ENCODE measurements around the gene MST1R.

DNA sequence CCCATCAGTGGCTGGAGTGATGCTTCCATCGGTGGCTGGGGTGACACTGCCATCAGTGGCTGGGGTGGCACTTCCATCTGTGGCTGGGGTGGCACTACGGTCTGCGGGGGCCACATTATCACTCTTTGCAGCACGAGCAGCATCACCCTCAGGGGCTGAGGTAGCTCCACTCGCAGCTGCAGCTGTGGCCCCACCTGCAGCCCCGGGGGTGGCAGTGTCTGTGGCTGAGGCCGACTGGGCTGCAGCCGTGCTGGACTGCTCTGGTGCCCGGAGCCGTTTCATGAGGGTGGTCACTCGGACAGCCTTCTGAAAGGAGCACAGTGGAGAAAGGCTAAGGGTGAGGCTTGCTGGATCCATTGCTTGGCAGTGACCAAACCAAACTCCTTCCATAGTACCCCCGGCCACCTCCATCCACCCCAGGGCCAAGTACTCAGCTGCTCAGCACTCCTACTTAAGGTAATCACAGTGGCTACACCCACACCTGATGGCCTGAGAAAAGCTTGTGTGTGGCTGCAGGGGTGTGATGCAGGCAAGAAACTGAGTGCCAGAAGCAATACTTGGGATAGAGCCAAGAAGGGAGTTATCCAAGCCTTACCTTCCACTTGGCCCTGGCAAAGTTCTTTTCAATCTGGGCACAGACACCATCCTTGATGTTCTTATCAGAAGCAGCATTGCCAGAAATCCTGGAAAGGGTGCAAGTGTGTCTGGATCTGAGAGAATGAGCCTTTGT lies 43.9 kb downstream of the MST1R start:
- no peak for TF ChIP-seq FOS (IDR thresholded peaks at IDR 0.05; ENCODE audit: low read depth, low read length)
- no peak for TF ChIP-seq POLR2A (IDR thresholded peaks at IDR 0.05; ENCODE audit: low read depth, low read length)
- no peak for TF ChIP-seq RFX5 (IDR thresholded peaks at IDR 0.05; ENCODE audit: low read depth, low read length)
- TF ChIP-seq CTCF (conservative IDR thresholded peaks at IDR 0.05; ENCODE audit: low read depth, low read length), result no peak
- TF ChIP-seq, protein P1, sequence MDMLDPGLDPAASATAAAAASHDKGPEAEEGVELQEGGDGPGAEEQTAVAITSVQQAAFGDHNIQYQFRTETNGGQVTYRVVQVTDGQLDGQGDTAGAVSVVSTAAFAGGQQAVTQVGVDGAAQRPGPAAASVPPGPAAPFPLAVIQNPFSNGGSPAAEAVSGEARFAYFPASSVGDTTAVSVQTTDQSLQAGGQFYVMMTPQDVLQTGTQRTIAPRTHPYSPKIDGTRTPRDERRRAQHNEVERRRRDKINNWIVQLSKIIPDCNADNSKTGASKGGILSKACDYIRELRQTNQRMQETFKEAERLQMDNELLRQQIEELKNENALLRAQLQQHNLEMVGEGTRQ (IDR thresholded peaks at IDR 0.05; ENCODE audit: low read depth, low read length), result no peak
- no peak for TF ChIP-seq SMC3 (IDR thresholded peaks at IDR 0.05; ENCODE audit: low read depth, low read length)
- TF ChIP-seq RAD21 (IDR thresholded peaks at IDR 0.05; ENCODE audit: low read length), result no peak
- no peak for TF ChIP-seq CEBPB (IDR thresholded peaks at IDR 0.05; ENCODE audit: low read depth, low read length)
- TF ChIP-seq MAFK (IDR thresholded peaks at IDR 0.05; ENCODE audit: low read depth, low read length), result no peak
- no peak for TF ChIP-seq RCOR1 (IDR thresholded peaks at IDR 0.05; ENCODE audit: insufficient replicate concordance, low read length)
- TF ChIP-seq BHLHE40 (IDR thresholded peaks at IDR 0.05; ENCODE audit: low read depth, low read length), result no peak
- TF ChIP-seq NFE2L2 (IDR thresholded peaks at IDR 0.05; ENCODE audit: low read depth, low read length), result no peak
- no peak for TF ChIP-seq CHD1 (IDR thresholded peaks at IDR 0.05; ENCODE audit: low read depth, low read length)
- no peak for TF ChIP-seq MXI1 (IDR thresholded peaks at IDR 0.05; ENCODE audit: borderline replicate concordance, low read depth, low read length)
